Neural cell (in vitro differentiated cells): ENCODE results near the gene ELAPOR2.

Experiments
- CTCF ChIP-seq: fragments of 450-650 bp; IDR thresholded peaks from 2 replicates; pipeline ENCODE4 v1.5.1; 2014; ENCODE audit warnings: antibody characterized with exemption, mild to moderate bottlenecking, moderate library complexity; ENCODE audit not compliant: poor library complexity, severe bottlenecking
- EP300 ChIP-seq: fragments of 450-650 bp; conservative IDR thresholded peaks from 2 replicates; pipeline ENCODE4 v1.6.1; 2014; ENCODE audit warnings: antibody characterized with exemption, mild to moderate bottlenecking, moderate library complexity; ENCODE audit not compliant: poor library complexity, severe bottlenecking
- EZH2 ChIP-seq: fragments of 200-600, 300-800 bp; shearing (Covaris generic), sonication (generic); IDR thresholded peaks from 2 replicates; pipeline ENCODE4 v1.6.1; 2014; ENCODE audit warnings: antibody characterized with exemption, low read length, borderline replicate concordance, mild to moderate bottlenecking; ENCODE audit not compliant: insufficient read depth, poor library complexity, severe bottlenecking
- MXI1 ChIP-seq: fragments of 450-650 bp; conservative IDR thresholded peaks from 2 replicates; pipeline ENCODE4 v1.6.1; 2014; ENCODE audit warnings: antibody characterized with exemption, mild to moderate bottlenecking; ENCODE audit not compliant: poor library complexity, severe bottlenecking
- POLR2AphosphoS5 ChIP-seq: IDR thresholded peaks from 2 replicates; pipeline ENCODE4 v1.6.1; 2012
- SMC3 ChIP-seq: fragments of 450-650 bp; conservative IDR thresholded peaks from 2 replicates; pipeline ENCODE4 v1.6.1; 2014; ENCODE audit warnings: antibody characterized with exemption, mild to moderate bottlenecking, moderate library complexity; ENCODE audit not compliant: poor library complexity
- TAF1 ChIP-seq: IDR thresholded peaks from 2 replicates; pipeline ENCODE4 v1.6.1; 2012; ENCODE audit warnings: low read depth

- TF ChIP-seq EP300 (no peak), CTCF (no peak), EZH2 (no peak), SMC3 (no peak), TAF1 (no peak), POLR2AphosphoS5 (no peak), MXI1 (no peak)
These were observed 8.3 kb upstream of the ELAPOR2 start for GRCh38 chr7:87067788-87068187.
